Inflammatory macrophage (primary cell): ENCODE measurements around the gene LRRN4.
"Not testable (repeated sequence)": the region's sequence is repeated elsewhere in the genome, so short reads cannot be mapped to it uniquely, and the experiment has no call there.

ENCODE experiments used
- DNase-seq, 2 donors: peaks; one replicate each; pipeline ENCODE4 v3.0.0-alpha.2; 2020 to 2022

The LRRN4 gene

GRCh38 chr20:6058684-6059295 lies 4.9 kb upstream of the LRRN4 start:
- no peak for DNase-seq

DNA sequence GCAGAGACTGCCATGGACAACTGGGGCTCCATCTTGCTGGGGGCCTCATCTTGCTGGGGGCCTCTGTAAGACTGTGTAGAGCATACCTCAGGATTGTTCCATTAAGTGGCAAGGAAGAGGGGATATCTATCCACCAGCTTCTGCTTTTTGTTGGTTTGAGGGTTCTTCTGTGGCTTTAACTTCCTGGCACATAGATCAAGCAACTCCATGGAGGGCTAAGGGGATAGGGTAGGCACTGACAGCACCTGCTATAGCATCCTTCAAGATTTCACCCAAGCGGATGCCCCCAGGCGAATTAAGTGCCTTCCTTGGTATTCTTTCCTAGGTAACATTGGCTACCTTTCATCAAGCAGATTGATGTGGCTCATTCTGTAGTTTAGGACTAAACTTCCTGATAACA lies 3.8 kb upstream of the LRRN4 start:
- DNase-seq, result no peak

DNA sequence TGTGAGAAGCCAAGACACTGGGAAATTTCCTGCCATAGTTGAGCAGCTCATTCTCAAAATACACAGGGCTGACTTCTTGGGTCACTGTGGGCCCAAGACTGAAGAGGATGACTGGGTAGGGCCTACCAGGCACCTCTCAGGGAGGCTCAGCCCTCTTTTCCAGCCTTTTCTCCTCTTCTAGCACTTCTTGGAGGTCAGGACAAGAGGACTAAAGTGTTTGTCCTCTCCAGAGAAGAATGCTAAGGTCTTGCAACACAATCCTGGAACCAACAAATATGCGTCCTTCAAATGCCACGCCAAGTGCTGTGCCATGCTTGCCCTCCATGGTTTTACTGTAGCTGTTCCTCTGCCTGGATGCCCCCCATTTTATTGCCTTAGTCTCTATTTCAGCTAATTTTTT lies 3.3 kb upstream of the LRRN4 start:
- DNase-seq, result no peak

DNA sequence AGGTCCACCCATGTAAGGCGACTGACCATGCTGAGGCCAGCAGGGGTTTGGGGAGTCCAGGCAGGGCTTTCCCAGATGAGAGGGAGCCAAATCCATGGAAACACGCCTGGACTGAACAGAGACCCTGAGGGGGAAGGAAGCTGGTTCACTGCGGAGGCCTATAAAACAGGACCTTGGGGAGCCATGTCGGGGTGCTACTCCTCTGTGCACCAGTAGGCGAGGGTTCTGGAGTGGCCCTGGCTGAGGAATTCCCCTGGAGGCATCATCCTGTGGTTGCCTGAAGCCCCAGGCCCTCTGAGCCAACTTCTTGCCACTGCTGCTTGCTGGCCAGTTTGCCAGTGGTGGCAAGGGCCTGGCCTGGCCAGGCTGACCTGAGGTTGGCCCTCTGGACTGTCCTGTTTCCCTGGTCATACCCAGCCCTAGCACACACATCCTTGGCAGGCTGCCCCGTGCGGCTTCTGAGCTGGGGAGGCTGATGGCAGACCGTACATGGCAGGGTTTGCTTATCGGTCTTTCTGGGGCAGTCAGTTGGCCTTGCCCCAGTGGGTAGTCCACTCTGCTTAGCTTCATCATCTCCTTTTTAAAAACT lies 2.2 kb upstream of the LRRN4 start:
- no peak for DNase-seq

DNA sequence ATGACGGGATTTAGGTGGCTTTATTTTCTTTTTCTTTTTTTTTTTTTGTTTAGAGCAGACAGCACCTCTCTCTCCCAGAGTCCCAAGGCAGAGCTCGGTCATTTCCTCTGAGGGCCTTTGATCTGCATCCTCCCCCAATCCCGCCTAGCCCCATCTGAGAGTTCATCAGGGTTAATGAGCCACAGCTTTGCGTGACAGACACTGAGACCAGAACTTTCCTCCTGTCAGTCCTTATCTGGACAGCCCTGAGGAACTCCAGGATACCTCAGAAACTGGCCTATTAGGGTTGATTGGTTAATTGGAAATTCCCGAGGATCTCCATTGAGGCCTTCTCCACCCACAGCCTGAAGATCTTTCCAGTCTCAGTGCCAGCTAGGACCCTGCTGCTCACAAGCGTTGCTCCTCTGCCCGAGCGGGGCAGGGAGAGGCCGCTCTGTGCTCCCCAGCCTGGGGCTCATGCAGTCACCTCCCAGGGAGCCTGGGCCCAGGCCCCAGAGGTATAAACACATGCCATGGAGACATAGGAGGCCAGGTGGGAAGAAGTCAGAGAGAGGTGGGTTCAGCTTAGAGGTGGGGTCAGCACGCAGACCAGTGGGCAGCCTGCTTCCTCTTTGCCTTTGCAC lies 1.4 kb upstream of the LRRN4 start:
- DNase-seq, result no peak

- DNase-seq, result peak in 1 of 2 donors; percentile 15
Observed at GRCh38 chr20:6054689-6055051, 810 bp upstream of the LRRN4 start.

- DNase-seq, result no peak
Observed at GRCh38 chr20:6053064-6053775, 640 bp downstream of the LRRN4 start.

GRCh38 chr20:6051505-6051904 lies 2.4 kb downstream of the LRRN4 start:
- DNase-seq, result no peak

GRCh38 chr20:6048391-6048790 lies 5.5 kb downstream of the LRRN4 start:
- no peak for DNase-seq

DNA sequence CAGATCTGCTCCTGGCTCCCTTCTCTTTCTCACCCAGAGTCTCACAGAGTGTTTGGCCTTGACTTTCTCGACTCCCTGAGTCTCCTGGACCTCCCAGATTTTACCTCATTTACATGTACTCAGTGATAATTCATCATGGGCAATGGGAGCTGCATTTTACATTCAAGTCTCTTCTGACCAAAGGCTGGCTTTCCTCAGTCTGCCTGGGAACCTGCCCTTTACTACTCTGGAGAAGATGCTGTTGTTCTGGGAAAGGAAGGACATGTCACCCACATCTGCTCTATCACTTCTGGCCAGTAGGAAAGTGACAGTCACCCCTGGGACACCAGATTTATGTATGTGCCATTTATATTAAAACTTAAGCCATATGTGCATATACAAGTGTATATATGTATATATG lies 7.4 kb downstream of the LRRN4 start:
- no peak for DNase-seq

DNA sequence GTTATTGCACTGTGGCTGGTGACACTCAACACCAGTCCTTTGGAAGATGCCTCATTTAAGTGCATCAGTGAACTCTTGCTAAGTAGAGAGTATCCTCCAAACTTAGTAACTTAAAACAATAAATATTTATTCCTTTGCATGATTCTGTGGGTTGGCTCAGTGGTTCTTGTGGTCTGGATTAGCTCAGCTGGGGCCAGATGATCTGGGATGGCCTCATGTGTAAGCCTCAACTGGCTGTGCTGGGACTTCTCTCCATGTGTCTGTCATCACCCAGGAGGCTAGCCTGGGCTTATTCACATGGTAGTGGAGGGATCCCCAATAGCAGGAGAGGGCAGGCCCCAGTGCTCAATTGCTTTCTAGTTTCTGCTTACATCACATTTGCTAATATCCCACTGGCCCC lies 8.3 kb downstream of the LRRN4 start:
- DNase-seq, result peak in 1 of 2 donors; percentile 21

GRCh38 chr20:6044115-6044514 lies 9.7 kb downstream of the LRRN4 start:
- no peak for DNase-seq

- no peak for DNase-seq
Observed at GRCh38 chr20:6041808-6042265, 12.0 kb downstream of the LRRN4 start.

GRCh38 chr20:6040958-6041807 lies 12.7 kb downstream of the LRRN4 start:
- DNase-seq, result no peak

- no peak for DNase-seq
Observed at GRCh38 chr20:6040540-6040939, 13.3 kb downstream of the LRRN4 start.

- no peak for DNase-seq
Observed at GRCh38 chr20:6039766-6040165, 14.1 kb downstream of the LRRN4 start.

GRCh38 chr20:6038256-6038655 lies 15.6 kb downstream of the LRRN4 start:
- DNase-seq, result no peak

DNA sequence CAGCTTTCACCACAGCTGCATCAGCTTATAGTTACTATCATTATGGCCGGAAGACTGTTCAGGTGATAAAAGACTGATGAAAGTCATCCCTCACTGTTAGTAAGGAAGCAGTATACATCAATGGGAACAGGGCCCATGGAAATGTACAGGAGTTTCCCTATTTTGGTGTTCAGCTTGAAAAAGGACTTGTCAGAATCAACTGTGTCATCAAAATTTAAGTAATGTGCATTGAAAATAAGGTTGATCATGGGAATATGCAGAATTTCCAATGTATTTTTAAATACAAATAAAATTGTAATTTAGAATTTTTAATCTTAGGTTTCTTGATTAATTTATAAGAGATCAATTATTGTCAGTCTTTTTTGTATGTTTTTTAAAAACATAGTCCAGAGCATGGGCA lies 16.8 kb downstream of the LRRN4 start:
- no peak for DNase-seq

- DNase-seq, result peak in 1 of 2 donors; percentile 13
Observed at GRCh38 chr20:6036213-6036612, 17.6 kb downstream of the LRRN4 start.

- no peak for DNase-seq
Observed at GRCh38 chr20:6034134-6034969, 19.5 kb downstream of the LRRN4 start.

GRCh38 chr20:6032907-6033306 lies 21.0 kb downstream of the LRRN4 start:
- not testable (repeated sequence) for DNase-seq
